CD4-positive, alpha-beta T cell treated with Interleukin-15 for 1 hour (primary cell): ENCODE data around the gene SLC25A13.

Source experiments
- DNase-seq: peaks from one replicate; pipeline ENCODE4 v3.0.0-alpha.2; 2020

Gene SLC25A13

GRCh38 chr7:96136600-96137239 lies 185.2 kb downstream of the SLC25A13 start:
- no peak for DNase-seq

DNA sequence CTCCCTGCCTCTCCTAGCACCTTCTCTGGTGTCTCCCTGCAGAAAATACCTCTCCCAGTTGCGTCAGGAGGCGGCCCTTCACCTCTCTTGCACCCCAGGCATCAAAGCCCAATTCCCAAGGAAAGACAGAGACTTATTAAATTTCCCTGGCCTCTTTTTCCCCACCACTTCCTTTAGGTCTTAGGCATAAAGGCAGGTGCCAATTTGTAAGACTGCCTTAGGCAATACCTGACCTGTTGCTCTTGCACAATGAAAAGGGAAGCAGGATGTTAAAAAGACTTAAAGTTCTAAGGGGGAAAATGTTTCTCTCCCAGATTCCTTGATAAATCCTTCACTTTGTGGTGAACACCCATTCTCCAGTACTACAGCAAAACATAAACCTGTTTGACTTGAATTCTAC lies 186.7 kb downstream of the SLC25A13 start:
- no peak for DNase-seq

- DNase-seq = no peak
Measured at GRCh38 chr7:96131525-96131924, 190.4 kb downstream of the SLC25A13 start.

- no peak for DNase-seq
Measured at GRCh38 chr7:96127746-96128145, 194.2 kb downstream of the SLC25A13 start.

DNA sequence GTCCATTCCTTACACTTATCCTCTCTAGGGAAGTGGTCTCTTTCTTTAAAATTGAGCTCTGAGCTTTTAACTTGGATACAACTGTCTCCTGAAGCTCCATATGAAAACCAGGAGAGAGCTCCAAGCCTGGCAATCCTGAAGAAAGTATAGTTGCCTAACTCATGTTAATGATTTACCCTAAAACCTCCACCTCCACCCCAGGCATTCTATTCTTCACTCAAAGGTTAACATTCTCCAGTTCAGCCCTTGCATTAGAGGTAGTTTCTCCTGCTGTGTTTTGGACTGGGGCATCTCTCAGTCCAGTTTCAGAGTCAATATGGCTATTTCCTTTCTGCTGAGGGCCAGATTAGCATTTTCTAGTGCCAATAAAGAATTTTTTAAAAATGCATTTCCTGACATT lies 195.5 kb downstream of the SLC25A13 start:
- no peak for DNase-seq

- no peak for DNase-seq
Measured at GRCh38 chr7:96122746-96123145, 199.2 kb downstream of the SLC25A13 start.

DNA sequence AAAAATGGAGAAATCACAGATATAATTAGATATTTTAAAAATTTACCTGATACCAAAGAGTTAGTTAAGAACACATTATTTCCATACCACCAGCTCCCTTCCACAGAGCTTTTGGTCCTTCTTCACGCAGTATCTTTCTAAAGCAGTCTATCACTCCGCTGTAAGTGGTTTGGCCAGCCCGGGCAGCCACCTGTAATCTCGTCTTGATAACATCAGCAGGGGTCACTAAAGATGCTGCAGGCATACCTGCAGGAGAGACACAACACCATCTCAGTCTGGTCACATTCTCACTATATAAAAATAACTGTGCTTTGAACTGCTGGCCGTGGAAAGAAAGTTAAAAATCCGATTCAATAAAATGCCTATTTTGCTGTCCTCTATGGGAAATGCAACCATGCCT lies 200.1 kb downstream of the SLC25A13 start:
- DNase-seq = no peak

DNA sequence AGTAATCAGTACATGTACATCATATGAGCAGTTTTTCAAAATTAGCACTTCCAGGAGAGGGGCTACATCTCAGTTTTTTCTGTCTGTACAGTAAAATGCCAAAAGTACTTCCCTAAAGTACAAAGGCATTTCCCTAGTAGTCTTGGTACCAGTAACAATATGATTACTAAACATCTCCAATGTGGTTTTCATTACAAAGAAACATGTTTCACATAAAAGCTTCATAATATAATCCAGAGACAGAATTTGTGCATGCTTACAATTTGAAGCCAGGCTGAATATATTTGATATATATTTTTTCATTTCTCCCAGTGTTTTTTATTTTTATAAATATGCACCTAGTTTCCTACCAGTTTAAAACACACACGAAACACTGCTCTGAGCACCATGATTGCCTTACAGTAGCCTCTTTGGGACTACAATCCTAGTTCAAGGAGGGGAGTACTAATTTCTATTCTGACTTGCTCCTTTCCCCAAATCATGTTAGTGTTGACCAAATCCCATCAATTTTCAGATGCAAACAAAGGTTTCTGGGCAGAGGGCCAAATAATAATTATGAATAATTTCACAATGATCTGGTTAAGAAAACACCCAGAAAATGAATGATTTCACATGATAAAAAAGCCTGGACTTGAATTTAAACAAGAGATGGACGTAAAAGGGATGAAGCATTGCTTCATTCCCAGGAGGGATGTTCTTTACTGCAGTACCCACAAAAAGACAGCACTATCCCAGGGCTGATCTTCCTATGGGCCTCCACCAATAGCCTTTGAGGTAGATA lies 201.3 kb downstream of the SLC25A13 start:
- no peak for DNase-seq

DNA sequence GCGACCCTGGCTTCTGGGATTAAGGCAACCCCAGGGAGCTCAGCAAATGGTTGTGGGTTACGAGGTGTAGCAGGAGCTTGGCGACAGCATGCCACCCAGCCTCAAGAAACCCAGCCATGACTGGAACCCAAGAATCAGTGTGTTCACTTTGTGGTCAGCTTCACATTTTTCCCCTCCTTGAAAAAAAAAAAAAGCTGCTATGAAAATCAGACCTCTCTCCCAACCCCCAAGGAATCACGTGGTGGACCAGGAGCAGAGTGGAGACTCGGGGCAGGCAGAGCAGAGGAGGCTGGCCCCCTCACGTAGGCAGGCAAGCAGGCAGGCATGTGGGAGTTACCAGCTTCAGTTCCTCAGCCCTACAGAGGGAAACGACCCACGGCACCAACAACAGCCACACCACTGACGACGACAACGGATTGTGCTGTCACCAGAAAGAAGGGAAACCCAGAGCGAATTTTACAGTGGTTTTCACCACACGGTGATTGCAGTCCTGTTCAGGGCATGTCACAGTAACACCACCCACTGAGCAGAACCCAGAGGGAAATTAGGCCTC lies 203.4 kb downstream of the SLC25A13 start:
- no peak for DNase-seq

DNA sequence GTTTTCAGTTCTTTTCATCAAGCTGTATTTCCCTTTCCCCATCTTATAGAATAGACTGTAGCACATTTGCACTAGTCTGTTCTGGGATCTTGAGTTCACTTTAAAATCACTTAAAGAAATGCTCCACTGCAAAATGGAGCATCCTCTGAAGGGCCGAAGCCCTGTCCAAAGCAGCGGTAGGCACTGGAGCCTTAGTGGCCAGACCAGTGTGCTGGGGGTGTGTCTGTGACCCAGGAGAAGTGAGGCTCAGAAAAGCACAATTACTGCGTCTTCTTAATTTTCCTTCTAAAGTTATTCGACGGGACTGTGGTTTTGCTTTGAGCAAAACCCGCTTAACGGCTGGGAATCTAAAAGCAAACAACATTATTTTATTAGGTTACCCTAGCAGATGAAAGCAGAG lies 205.7 kb downstream of the SLC25A13 start:
- no peak for DNase-seq

DNA sequence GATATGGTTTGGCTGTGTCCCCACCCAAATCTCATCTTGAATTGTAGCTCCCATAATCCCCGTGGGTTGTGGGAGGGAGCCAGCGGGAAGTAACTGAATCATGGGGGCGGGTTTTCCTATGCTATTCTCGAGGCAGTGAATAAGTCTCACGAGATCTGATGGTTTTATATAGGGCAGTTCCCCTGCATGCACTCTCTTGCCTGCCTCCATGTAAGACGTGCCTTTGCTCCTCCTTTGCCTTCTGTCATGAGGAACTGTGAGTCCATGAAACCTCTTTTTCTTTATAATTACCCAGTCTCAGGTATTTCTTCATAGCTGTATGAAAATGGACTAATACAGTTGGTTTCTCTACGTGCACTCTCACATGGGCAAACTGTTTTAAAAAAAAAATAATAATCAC lies 207.7 kb downstream of the SLC25A13 start:
- DNase-seq = no peak

- DNase-seq = no peak
Measured at GRCh38 chr7:96111405-96111804, 210.5 kb downstream of the SLC25A13 start.

GRCh38 chr7:96104984-96105383 lies 216.9 kb downstream of the SLC25A13 start:
- DNase-seq = no peak

- DNase-seq = no peak
Measured at GRCh38 chr7:96102096-96102811, 219.6 kb downstream of the SLC25A13 start.

DNA sequence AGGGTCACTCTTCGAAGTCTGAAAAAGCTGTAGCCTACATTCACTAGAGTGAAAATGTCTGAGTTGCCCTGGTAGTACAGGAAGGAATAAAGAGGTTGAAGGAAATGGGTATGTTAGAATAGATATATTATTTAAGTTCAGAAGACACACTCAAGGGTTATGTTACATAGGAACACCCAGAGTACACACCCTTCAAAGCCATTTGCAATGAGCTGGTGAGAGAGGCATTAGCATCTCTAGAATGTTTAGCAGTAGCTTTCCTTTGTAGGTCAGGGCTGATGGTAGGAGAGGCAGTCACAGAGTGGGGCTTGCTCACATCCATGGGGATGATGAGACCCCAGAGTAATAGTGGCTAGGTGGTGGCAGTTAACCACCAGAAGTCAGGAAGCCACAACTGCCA lies 221.2 kb downstream of the SLC25A13 start:
- no peak for DNase-seq

- no peak for DNase-seq
Measured at GRCh38 chr7:96097835-96098234, 224.1 kb downstream of the SLC25A13 start.

DNA sequence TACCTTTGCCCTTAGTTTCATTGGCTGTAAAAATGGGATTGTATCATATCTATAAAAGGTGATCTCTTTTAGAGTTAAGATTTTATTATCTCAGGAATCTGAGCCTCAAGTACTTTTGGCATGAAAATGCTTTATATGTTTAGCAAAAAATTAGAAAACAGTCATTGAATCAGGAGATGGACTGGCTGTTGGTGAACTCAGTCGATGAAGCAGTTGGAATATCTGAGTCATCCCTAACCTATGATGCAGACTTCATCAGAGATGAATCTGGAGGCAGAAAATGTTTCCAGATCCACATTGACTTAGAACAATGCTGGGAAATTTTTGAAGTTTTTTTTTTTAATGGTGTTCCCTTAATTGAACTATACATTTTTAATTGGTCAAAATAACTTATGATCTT lies 228.5 kb downstream of the SLC25A13 start:
- no peak for DNase-seq

GRCh38 chr7:96090756-96091155 lies 231.1 kb downstream of the SLC25A13 start:
- DNase-seq = no peak

GRCh38 chr7:96089511-96089910 lies 232.4 kb downstream of the SLC25A13 start:
- DNase-seq = no peak

DNA sequence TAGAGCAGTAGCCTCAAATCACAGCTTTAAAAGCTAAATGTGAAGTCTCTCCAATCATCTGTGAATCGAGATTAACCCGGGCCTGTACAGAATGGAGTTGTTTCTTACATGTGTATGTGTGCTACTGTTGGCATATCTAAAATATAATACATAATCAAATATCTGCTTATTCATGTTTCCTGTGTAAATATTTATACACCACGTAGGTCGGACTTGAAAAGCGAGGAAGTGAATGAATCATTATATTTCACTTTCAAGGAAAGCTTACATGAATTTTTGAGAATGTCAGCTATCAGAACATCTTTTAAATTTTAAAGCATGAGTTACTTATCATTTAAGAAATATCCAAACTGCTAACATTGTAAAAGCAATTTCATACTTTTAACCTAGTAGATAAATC lies 233.3 kb downstream of the SLC25A13 start:
- no peak for DNase-seq

DNA sequence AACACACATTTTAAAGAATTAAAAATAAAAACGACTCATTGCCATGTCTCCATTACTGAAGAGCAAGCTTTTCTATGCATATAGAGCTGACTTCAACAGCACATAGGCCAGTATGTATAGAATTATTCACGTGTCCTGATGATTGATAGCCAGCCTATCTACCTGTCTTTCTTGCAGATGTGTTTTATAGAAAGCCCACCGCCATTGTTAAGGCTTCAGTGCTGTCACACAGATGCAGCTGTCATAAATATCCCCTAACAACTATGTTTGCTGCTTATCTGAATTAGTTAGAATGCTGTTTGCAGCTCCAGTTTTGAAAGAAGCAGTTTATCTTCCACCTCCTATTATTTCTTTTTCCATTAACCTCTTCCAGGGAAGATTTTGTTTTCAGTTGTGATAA lies 235.9 kb downstream of the SLC25A13 start:
- DNase-seq = no peak

- DNase-seq = no peak
Measured at GRCh38 chr7:96084881-96085553, 236.9 kb downstream of the SLC25A13 start.

GRCh38 chr7:96080027-96080426 lies 241.9 kb downstream of the SLC25A13 start:
- DNase-seq = no peak
